Retinal pigment epithelial cell (primary cell): Measurements from ENCODE around the gene PEX13.
A peak's percentile ranks its signal among the peaks of the same experiment; 100 is the strongest.
"Not testable (repeated sequence)": the region's sequence is repeated elsewhere in the genome, so short reads cannot be mapped to it uniquely, and the experiment has no call there.

Experiments used
- DNase-seq: peaks from one replicate; pipeline ENCODE4 v3.0.0-alpha.2; 2010; ENCODE audit warnings: low read depth
- H3K4me3 ChIP-seq: 2 replicates; pipeline ENCODE4 v1.5.1; 2011; ENCODE audit warnings: mild to moderate bottlenecking, low read length, control low read depth, moderate library complexity
- CTCF ChIP-seq: conservative IDR thresholded peaks from 2 replicates; pipeline ENCODE4 v1.5.1; 2011; ENCODE audit warnings: low read depth, low read length, control low read depth, inconsistent platforms

PEX13 gene

GRCh38 chr2:61011678-61012077, 5.8 kb upstream of the PEX13 start:
- H3K4me3 ChIP-seq: no peak overlapping the region
- no peak for TF ChIP-seq CTCF
- DNase-seq: no peak

- not testable (repeated sequence) for DNase-seq
Measured at GRCh38 chr2:61012303-61012702, 5.2 kb upstream of the PEX13 start.

GRCh38 chr2:61013382-61013781, 4.1 kb upstream of the PEX13 start:
- no peak overlapping the region for H3K4me3 ChIP-seq
- no peak for DNase-seq
- TF ChIP-seq CTCF: no peak

More at GRCh38 chr2:61012303-61012702, 5.2 kb upstream of the PEX13 start:
- H3K4me3 ChIP-seq: not testable (repeated sequence)

GRCh38 chr2:61014763-61015162, 2.8 kb upstream of the PEX13 start:
- no peak for TF ChIP-seq CTCF
- DNase-seq: no peak
- no peak overlapping the region for H3K4me3 ChIP-seq

- no peak for DNase-seq
- H3K4me3 ChIP-seq: peak overlapping the region; percentile 99
- TF ChIP-seq CTCF: no peak
Measured at GRCh38 chr2:61015976-61016375, 1.5 kb upstream of the PEX13 start.

GRCh38 chr2:61016392-61017002, 1.0 kb upstream of the PEX13 start:
- no peak for TF ChIP-seq CTCF
- DNase-seq: no peak
- peak overlapping the region; percentile 99 for H3K4me3 ChIP-seq

GRCh38 chr2:61017003-61017555, 441 bp upstream of the PEX13 start:
- peak; percentile 34 for DNase-seq
- TF ChIP-seq CTCF: no peak
- peak overlapping the region; percentile 99 for H3K4me3 ChIP-seq
